ENCODE data around the gene BGLAP. TPM values are rescaled to one million over a fixed set of nuclear protein-coding genes. Genes with fewer than 3 reads are reported as not detected.

Gene BGLAP
- total and polyA plus RNA-seq, 2 experiments from 2014 or later: 0.17 to 0.64 TPM

GRCh38 chr1:156225677-156226014, 16.3 kb upstream of the BGLAP start:
- 22% methylated on average over 2 of the region's 2 CpGs for WGBS (ENCODE audit: low lambda C conversion rate, missing lambda C conversion rate)
- H3K4me3 ChIP-seq: no peak overlapping the region
- H3K27me3 ChIP-seq: no peaks in the 10 kb centered on the region
- no peak for TF ChIP-seq CTCF (IDR thresholded peaks at IDR 0.05; ENCODE audit: poor library complexity)
- no peak for TF ChIP-seq EZH2 (IDR thresholded peaks at IDR 0.05; ENCODE audit: borderline replicate concordance)
- no peak for TF ChIP-seq EZH2phosphoT487 (IDR thresholded peaks at IDR 0.05; ENCODE audit: low read depth, severe bottlenecking, unreplicated experiment)
- no peak for DNase-seq (ENCODE audit: low spot score)
- no peaks in the 10 kb centered on the region for H3K9me2 ChIP-seq (replicated peaks; ENCODE audit: insufficient read depth)
- H4K20me1 ChIP-seq (ENCODE audit: insufficient read depth, poor library complexity, severe bottlenecking): no peaks in the 10 kb centered on the region
- H2AFZ ChIP-seq: no peak overlapping the region
- no peak overlapping the region for H3K27ac ChIP-seq
- peaks cover 3% of the 10 kb centered on the region for H3K79me2 ChIP-seq
- H3K9me3 ChIP-seq (ENCODE audit: low read depth): no peaks in the 10 kb centered on the region
- no peaks in the 10 kb centered on the region for H3K36me3 ChIP-seq (replicated peaks; ENCODE audit: insufficient read depth, low read depth)
- H3K4me1 ChIP-seq (ENCODE audit: insufficient read depth): no peaks in the 10 kb centered on the region
- H3K4me2 ChIP-seq: no peak overlapping the region

- Histone ChIP-seq H3K27me3 (no peaks in the 10 kb centered on the region), H3K4me2 (no peak overlapping the region), H3K27ac (no peak overlapping the region), H3K9me3 (ENCODE audit: low read depth) (no peaks in the 10 kb centered on the region), H3K4me3 (no peak overlapping the region), H3K79me2 (peaks cover 3% of the 10 kb centered on the region), H4K20me1 (ENCODE audit: insufficient read depth, poor library complexity, severe bottlenecking) (no peaks in the 10 kb centered on the region), H3K36me3 (replicated peaks; ENCODE audit: insufficient read depth, low read depth) (no peaks in the 10 kb centered on the region), H3K9me2 (replicated peaks; ENCODE audit: insufficient read depth) (no peaks in the 10 kb centered on the region), H3K4me1 (ENCODE audit: insufficient read depth) (no peaks in the 10 kb centered on the region), H2AFZ (no peak overlapping the region)
- no peak for DNase-seq (ENCODE audit: low spot score)
- TF ChIP-seq EZH2phosphoT487 (IDR thresholded peaks at IDR 0.05; ENCODE audit: low read depth, severe bottlenecking, unreplicated experiment) (no peak), EZH2 (IDR thresholded peaks at IDR 0.05; ENCODE audit: borderline replicate concordance) (no peak), CTCF (IDR thresholded peaks at IDR 0.05; ENCODE audit: poor library complexity) (no peak)
- WGBS (ENCODE audit: low lambda C conversion rate, missing lambda C conversion rate): 94% methylated on average over 2 of the region's 2 CpGs
Measured at GRCh38 chr1:156226116-156226538, 15.9 kb upstream of the BGLAP start.

- H2AFZ ChIP-seq: no peak overlapping the region
- peaks cover 3% of the 10 kb centered on the region for H3K79me2 ChIP-seq
- no peaks in the 10 kb centered on the region for H3K9me2 ChIP-seq (replicated peaks; ENCODE audit: insufficient read depth)
- no peak overlapping the region for H3K4me3 ChIP-seq
- H3K36me3 ChIP-seq (replicated peaks; ENCODE audit: insufficient read depth, low read depth): no peaks in the 10 kb centered on the region
- H3K4me2 ChIP-seq: no peak overlapping the region
- H3K27me3 ChIP-seq: no peaks in the 10 kb centered on the region
- no peaks in the 10 kb centered on the region for H3K9me3 ChIP-seq (ENCODE audit: low read depth)
- no peak overlapping the region for H3K27ac ChIP-seq
- TF ChIP-seq CTCF (IDR thresholded peaks at IDR 0.05; ENCODE audit: poor library complexity) (no peak), EZH2 (IDR thresholded peaks at IDR 0.05; ENCODE audit: borderline replicate concordance) (no peak), EZH2phosphoT487 (IDR thresholded peaks at IDR 0.05; ENCODE audit: low read depth, severe bottlenecking, unreplicated experiment) (no peak)
- DNase-seq (ENCODE audit: low spot score): no peak
- H3K4me1 ChIP-seq (ENCODE audit: insufficient read depth): no peaks in the 10 kb centered on the region
- WGBS (ENCODE audit: low lambda C conversion rate, missing lambda C conversion rate): 95% methylated on average over 4 of the region's 4 CpGs
- H4K20me1 ChIP-seq (ENCODE audit: insufficient read depth, poor library complexity, severe bottlenecking): no peaks in the 10 kb centered on the region
Measured at GRCh38 chr1:156226782-156227181, 15.2 kb upstream of the BGLAP start.

GRCh38 chr1:156228501-156228900, 13.5 kb upstream of the BGLAP start:
- H3K27me3 ChIP-seq: no peaks in the 10 kb centered on the region
- no peaks in the 10 kb centered on the region for H4K20me1 ChIP-seq (ENCODE audit: insufficient read depth, poor library complexity, severe bottlenecking)
- H3K9me2 ChIP-seq (replicated peaks; ENCODE audit: insufficient read depth): no peaks in the 10 kb centered on the region
- H3K4me2 ChIP-seq: no peak overlapping the region
- H2AFZ ChIP-seq: no peak overlapping the region
- no peak overlapping the region for H3K27ac ChIP-seq
- no peak overlapping the region for H3K4me3 ChIP-seq
- no peaks in the 10 kb centered on the region for H3K36me3 ChIP-seq (replicated peaks; ENCODE audit: insufficient read depth, low read depth)
- WGBS (ENCODE audit: low lambda C conversion rate, missing lambda C conversion rate): 91% methylated on average over 7 of the region's 7 CpGs
- H3K79me2 ChIP-seq: peaks cover 3% of the 10 kb centered on the region
- no peaks in the 10 kb centered on the region for H3K4me1 ChIP-seq (ENCODE audit: insufficient read depth)
- no peak for DNase-seq (ENCODE audit: low spot score)
- no peaks in the 10 kb centered on the region for H3K9me3 ChIP-seq (ENCODE audit: low read depth)
- no peak for TF ChIP-seq EZH2 (IDR thresholded peaks at IDR 0.05; ENCODE audit: borderline replicate concordance)
- no peak for TF ChIP-seq EZH2phosphoT487 (IDR thresholded peaks at IDR 0.05; ENCODE audit: low read depth, severe bottlenecking, unreplicated experiment)
- no peak for TF ChIP-seq CTCF (IDR thresholded peaks at IDR 0.05; ENCODE audit: poor library complexity)

All from hepatocyte (in vitro differentiated cells).